ENCODE data around the gene HSD17B3.
"Not testable (repeated sequence)": the region's sequence is repeated elsewhere in the genome, so short reads cannot be mapped to it uniquely, and the experiment has no call there.

HSD17B3 gene

GRCh38 chr9:96192710-96193109, 109.3 kb downstream of the HSD17B3 start:
- DNase-seq, result no peak

DNA sequence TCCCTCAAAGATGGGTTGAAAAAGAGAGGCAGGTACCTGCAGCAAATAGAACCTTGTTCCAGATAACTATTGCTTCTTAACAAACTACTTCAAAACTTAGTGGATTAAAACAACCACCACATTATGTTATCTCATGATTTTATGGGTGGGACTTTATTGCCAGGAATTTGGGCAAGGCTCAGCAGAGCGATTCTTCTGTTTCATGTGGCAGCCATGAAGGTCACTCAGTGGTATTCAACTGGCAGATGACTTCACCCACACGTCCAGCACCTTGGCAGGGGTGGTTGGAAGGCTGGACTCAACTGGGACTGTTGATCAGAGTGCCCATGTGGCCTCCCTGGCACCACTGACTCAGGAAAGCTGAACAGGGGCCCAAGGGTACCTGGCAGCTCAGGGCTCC, 112.0 kb downstream of the HSD17B3 start:
- DNase-seq, result no peak

DNA sequence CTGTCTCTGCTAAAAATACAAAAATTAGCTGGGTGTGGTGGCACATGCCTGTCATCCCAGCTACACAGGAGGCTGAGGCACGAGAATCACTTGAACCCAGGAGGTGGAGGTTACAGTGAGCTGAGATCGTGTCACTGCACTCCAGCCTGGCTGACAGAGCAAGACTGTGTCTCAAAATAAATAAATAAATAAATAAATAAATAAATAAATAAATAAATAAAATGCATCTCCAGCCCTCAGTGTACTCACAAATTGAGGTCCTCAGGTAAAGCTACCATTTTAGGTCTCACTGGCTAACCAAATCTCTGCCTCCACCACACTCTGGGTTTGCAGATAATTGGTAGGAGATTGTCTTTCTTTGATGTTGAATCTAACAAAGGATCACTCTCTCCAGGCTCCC, 112.4 kb downstream of the HSD17B3 start:
- DNase-seq, result not testable (repeated sequence)

- no peak for DNase-seq
Measured at GRCh38 chr9:96188571-96188970, 113.4 kb downstream of the HSD17B3 start.

- no peak for DNase-seq
Measured at GRCh38 chr9:96187151-96187555, 114.8 kb downstream of the HSD17B3 start.

DNA sequence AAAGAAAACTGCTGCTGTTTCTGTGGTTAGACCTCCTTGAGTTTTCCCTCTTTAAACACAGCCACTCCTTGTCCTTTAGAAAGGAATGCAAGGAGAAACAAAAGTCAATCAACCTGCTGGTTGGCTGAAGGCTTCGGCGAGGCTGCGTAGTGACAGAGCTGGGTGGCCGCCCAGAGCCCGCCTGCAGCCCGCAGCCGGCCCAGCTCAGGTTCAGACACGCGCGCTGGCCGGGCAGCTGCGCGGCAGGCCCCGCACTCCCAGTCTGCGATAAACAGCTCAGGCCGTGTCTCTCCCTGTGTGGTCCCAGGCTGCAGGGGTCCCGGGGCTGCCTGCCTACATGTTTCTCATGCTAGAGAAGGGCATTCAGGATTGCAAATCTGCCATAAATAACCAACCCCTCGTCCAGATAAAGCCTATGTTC, 115.4 kb downstream of the HSD17B3 start:
- no peak for DNase-seq

DNA sequence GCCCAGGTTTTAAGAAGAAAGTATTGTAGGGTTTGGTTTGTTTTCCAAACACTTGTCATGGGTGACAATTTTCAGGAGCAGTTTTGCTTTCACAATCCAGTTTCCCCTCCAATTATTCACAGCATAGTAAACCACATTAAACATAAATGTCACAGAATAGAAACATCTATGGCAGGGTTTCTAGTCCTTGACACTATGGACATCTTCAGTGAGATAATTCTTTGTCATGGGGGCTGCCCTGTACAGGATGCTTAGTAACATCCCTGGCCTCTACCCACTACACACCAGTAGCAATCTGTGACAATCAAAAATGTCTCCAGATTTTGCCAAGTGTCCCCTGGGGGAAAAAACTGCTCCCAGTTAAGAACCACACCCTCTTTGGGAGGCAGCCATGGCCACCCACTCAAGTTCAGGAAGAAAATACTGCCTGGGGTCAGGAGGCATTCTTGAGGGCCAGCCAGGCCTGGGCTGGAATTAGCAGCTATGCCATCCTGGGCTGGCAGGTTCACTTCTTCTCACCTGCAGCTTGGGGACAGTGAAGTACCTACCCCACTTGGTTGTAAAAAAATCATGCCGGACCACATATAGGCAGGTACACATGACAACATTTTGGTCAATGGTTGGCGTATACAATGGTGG, 116.3 kb downstream of the HSD17B3 start:
- DNase-seq, result no peak

Data from AML-193 (cell line).